GM12864 (cell line): ENCODE data around the gene ASIC5.

Experiments
- DNase-seq: peaks from one replicate; pipeline ENCODE4 v3.0.0-alpha.2; 2011; ENCODE audit warnings: low read depth
- H3K4me3 ChIP-seq: 2 replicates; pipeline ENCODE4 v1.5.1; 2011; ENCODE audit warnings: mild to moderate bottlenecking, low read depth, low read length, control low read depth
- TF ChIP-seq, protein P1 (sequence below): IDR thresholded peaks from 2 replicates; pipeline ENCODE4 v1.5.1; 2011; ENCODE audit warnings: low read depth, mild to moderate bottlenecking, moderate library complexity, low read length, control low read depth, inconsistent platforms; ENCODE audit errors: missing control alignments

Gene ASIC5

DNA sequence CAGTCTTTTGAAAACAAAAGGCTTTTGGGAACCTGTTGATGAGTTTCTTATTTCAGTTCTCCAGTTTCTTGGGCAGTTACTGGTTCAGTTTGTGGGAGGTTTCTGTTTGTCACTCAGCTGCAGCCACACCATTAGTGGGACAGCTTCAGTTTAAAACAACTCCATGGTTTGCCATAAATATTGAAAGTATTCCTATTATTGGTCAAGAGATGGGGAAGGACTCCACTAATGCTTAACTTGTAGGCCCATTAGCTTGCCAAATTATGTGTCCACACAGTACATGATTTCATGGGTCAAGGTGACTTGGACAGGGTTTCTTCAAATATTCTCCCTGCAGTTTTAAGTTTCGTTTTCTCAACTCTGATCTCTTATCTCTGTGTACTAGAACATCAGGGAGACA is 15.5 kb upstream of the ASIC5 start:
- TF ChIP-seq, protein P1, sequence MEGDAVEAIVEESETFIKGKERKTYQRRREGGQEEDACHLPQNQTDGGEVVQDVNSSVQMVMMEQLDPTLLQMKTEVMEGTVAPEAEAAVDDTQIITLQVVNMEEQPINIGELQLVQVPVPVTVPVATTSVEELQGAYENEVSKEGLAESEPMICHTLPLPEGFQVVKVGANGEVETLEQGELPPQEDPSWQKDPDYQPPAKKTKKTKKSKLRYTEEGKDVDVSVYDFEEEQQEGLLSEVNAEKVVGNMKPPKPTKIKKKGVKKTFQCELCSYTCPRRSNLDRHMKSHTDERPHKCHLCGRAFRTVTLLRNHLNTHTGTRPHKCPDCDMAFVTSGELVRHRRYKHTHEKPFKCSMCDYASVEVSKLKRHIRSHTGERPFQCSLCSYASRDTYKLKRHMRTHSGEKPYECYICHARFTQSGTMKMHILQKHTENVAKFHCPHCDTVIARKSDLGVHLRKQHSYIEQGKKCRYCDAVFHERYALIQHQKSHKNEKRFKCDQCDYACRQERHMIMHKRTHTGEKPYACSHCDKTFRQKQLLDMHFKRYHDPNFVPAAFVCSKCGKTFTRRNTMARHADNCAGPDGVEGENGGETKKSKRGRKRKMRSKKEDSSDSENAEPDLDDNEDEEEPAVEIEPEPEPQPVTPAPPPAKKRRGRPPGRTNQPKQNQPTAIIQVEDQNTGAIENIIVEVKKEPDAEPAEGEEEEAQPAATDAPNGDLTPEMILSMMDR, result no peak

DNA sequence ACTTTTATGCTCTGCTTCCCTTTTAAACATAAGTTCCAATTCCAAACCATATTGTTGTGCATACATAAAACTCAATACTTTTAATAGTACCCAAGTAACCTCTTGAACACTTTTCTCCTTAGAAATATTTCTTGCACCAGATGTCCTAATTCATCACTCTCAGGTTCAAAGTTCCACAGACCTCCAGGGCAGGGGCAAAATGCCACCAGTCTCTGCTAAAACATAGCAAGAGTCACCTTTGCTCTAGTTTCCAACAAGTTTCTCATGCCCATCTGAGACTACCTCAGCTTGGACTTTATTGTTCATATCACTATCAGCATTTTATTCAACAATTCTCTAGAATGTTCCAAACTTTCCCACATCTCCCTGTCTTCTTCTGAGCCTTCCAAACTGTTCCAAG is 13.7 kb upstream of the ASIC5 start:
- TF ChIP-seq, protein P1, result no peak
- no peak for DNase-seq
- H3K4me3 ChIP-seq, result no peak overlapping the region

More for the DNA sequence above, 15.5 kb upstream of the ASIC5 start:
- no peak overlapping the region for H3K4me3 ChIP-seq
- no peak for DNase-seq

DNA sequence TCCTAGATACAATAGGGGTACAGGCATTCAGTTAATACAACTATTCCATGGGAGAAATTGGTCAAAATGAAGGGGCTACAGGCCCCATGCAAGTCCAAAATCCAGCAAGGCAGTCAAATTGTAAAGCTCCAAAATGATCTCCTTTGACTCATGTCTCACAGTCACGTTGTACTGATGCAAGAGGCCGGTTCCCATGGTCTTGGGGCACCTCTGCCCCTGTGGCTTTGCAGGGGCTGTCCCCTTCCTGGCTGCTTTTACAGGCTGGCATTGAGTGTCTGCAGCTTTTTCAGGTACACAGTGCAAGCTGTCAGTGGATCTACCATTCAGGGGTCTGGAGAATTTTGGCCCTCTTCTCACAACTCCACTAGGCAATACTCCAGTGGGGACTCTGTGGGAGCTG is 12.5 kb upstream of the ASIC5 start:
- TF ChIP-seq, protein P1, result no peak
- no peak overlapping the region for H3K4me3 ChIP-seq
- no peak for DNase-seq

DNA sequence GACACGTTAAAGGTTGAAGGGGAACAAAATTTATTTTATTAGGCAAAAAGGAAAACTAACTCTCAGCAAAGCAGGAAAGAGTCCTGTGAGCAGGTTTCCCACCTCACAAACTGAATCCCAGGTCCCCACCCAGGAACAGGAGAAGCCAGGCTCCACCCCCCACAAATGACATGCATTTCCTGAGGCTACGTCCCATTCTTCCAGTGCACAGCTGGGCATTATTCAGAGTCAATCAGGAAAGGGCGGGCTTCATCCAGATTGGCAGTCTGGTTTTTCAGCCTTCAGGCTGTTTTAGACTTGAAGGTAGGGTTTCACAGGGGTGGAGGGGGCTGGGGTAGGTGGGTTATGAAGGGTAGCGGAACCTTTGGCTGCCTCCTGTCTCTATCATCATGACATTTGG is 11.9 kb upstream of the ASIC5 start:
- H3K4me3 ChIP-seq, result no peak overlapping the region
- no peak for DNase-seq
- TF ChIP-seq, protein P1, result no peak

DNA sequence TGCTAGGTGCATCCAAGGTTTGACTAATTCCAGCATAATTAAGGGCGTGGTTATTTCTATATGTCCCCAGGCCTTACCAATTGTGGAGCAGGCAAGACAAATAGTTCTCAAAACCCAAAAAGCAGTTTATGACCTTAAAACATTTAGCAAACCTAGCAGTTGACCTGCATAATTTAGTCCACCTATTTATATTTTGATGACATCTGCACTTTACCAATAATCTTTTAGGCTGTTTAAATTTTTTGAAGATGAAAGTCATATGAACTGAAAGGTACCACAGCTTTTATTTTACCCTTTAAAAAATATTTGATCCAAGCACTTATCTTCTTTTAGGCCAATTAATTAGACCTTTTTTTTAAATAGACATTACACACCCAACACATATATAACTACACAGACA is 9.8 kb upstream of the ASIC5 start:
- TF ChIP-seq, protein P1, result no peak
- DNase-seq, result no peak
- no peak overlapping the region for H3K4me3 ChIP-seq

DNA sequence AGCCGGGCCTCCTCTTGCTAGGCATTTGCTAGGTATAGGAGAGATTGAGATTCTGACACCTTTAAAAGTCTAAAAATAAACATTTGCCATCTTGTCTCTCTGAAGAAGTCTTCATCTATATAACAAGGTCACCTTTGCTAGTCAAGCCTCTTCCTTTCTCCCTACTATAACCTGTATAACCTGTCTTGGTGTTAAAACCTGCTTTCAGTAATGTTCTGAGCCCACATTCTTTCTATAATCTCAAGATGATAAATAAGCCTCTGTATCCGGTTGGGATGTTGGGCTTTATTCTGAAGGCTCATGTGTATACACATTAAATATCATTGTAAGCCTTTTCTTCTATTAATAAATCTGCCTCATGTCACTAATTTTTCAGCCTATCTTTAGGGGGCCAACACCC is 10.2 kb downstream of the ASIC5 start:
- TF ChIP-seq, protein P1, result no peak
- no peak for DNase-seq
- no peak overlapping the region for H3K4me3 ChIP-seq

DNA sequence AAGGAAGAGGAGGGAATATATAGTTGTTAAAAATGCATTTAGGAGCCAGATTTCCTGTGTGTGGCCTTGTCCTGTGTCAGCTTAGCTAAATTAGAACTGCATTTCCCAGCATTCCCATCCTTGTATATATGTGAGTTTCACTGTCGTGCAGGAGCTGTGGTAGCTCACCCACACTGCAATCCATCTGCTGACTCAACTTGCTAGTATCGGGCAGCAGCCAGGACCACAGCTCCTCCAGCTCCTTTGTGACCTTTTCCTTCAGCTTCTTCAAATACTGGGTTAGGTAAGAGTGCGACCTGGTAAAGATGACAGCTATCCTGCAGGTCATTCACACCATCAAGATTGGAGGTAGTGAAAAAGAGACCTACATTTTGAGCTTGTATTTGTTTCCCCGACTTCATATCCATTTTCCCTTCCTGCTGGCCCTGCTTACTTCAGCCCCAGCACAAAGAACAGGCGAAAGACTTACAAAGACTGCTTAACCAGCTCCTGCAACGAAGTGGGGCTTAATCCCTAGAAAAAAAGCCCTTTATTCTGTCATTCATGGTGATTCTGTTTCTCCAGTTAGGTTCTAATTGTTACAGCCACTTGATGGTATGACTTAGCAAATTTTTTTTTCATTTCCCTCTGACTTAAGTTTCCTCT is 11.4 kb downstream of the ASIC5 start:
- TF ChIP-seq, protein P1, result no peak
- DNase-seq, result no peak
- no peak overlapping the region for H3K4me3 ChIP-seq
